NCI-H1105 (cell line): ENCODE results near the gene TANGO2.
A peak's percentile ranks its signal among the peaks of the same experiment; 100 is the strongest.

ENCODE experiments used
- DNase-seq: peaks from one replicate; lab custom pipeline; 2025; lab: John Stamatoyannopoulos, UW

TANGO2 gene

DNA sequence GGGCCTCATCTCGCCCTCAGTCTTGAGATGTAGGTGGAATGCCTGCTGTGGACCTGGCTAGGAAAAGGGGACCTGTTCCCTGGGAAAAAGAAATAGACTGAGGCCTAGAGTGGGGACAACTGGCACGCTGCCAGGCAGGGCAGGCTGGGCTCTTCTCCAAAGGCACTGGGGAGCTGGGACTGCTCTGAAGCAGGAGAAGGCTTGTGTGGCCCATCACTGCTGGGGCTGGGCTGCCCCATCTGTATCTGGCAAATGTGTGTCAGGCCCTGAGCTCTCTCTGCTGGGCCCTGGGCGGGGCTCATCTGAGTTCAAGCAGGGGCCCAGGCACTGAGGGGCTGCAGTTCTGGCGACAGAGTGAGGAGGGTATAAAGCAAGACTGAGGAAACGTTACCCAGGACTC lies 37.2 kb upstream of the TANGO2 start:
- no peak for DNase-seq

GRCh38 chr22:19984201-19984753 lies 36.6 kb upstream of the TANGO2 start:
- no peak for DNase-seq

DNA sequence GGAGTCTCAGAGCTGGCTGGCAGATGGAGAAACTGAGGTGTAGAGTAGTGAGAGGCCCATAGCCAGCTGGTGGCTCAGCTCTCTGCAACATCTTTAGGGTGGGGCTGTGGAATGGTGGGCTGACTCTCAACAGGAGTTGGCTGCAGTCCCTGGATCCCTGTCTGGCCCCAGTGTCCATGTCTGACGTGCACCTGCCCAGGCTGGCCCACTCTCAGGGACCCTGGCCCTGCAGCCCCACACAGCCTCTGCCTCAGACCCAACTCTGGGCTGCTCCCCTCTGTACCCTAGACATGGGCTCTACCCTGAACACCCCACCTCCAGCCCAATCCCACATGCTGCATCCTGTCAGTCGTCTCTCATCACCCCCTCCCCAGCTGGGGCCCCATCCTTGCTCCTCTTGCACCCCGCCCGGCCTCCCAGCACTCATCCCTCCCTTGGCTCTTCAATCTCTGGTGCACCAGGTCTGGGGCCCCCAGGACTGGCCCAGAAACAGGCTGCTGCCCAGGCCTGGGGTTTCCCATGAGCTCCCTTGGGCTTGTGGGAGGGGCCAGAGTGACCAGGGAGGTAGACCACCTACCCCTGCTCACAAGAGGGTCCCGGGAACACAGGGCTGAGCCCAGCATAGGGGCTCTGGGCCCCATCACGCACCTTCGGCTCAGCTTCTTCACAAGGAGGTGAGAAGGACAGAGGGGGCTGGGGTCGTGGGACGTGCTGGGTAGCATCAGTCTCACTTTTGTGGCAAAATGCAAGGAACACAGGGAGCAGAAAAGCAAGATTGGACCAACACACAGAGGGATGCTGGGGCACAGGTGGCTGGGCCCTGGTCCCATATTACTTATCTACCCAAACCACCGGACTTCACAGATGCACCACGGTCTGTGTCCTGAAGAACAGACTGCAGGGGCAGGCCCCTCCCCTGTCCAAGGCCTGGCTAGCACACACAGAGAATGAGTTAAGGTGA lies 35.8 kb upstream of the TANGO2 start:
- DNase-seq, result no peak

- DNase-seq, result no peak
Measured at GRCh38 chr22:19986011-19986409, 34.9 kb upstream of the TANGO2 start.

DNA sequence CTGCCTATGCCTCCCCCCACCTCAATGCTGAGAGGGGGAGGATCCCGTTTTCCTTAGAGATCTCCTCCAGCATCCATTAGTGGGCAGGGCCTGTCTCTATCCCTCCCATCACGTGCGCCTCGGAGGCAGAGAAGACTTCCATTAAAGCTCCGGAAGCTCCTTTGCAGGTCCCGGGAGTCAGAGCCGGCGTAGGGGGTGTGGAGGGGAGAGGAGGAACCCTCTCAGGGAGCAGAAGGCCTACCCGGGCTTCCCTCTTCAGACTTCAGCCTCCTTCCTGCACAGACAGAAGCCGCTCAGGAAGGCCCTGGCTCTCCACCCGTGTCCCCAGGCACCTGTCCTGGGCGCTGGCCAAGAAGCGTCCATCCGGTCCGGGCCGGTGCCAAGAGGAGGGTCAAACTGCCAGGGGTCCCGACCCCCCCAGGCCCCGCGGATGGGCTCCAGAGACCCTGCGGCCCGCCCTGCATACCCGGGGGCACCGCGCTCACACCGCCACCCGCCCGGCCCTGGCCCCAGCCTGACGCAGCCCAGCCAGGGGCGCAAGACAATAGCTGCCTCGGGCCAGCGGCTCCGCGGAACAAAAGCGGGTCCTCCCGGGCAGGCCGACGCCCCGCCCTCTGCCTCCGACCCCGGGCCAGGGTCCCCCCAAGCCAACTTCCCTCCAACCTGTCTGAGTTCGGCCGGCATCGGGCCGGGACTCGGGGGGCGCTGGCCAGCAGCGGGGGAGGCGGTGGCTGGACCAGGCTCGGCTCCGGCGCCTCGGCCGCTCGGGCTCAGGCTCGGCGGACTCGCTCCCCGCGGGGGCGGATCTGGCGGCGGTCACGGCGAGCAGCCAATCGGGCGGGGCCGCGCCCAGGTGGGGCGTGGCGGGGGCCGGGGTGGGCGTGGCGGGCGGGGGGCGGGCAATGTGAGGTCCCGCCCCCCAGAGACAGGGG lies 34.2 kb upstream of the TANGO2 start:
- peak; percentile 62 for DNase-seq

DNA sequence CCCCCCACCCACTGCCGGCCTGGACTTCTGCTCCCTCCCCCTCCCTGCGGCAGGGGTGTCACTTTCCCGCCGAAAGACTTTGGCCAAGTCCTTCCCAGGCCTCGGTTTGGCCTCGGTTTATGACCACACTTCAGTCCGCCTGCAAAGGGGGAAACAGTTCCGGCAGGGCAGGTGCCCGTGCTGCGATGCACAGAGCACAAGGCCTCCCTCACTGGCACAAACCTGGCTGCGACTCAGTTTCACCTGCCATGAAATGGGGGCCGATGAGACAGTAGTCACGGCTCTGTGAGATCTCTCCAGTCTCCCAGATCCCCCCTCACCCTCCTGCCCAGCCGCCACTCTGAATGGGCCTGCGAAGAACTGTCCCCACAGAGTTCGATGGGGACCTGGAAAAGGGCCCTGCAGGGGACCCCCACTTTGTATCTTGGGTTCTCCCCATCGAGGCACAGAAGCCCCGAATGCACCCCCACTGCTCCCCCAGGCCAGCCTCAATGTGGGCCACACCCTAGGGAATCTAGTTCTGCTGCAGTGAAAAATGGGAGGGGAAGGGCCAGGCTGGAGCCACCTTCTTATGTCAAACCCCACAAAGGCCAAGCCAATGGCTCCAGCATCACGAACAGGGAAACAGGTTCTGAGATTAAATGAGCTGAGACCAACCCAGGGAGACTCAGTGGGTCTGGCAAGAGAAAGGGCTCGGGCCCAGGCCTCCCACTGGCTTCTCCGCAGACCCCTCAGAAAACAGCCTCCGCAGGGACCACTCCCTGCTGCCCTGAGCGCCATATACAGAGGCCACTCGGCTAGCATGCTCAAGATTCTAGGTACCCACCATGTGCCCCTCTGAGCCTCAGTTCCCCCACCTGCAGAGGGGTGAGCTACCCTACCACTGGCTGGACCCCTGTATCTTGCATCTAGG lies 33.3 kb upstream of the TANGO2 start:
- no peak for DNase-seq

DNA sequence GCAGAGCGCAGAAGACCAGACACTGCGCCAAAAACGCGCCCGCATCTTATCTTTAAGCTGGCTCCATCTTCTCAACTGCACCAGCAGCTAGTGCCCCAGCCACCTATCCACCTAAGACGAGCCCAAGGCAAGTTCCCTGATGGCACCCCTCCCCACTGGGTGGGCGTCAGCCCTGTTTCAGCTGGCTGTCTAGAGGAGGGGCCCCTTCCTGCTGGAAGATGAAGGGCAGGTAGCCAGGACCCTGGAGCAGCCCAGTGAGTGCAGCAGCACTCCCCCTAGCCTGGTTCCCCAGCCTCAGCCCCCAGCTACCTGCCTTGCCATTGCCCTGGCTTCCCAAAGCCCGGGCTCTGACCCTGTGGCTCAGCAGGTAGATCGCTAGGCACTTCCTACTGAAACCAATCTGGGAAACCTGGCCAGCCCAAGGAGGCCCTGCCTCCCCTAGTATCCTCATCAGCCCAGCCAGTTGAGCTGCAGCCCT lies 32.5 kb upstream of the TANGO2 start:
- no peak for DNase-seq

GRCh38 chr22:19988965-19989724 lies 31.8 kb upstream of the TANGO2 start:
- no peak for DNase-seq

GRCh38 chr22:19989725-19990067 lies 31.2 kb upstream of the TANGO2 start:
- DNase-seq, result no peak

GRCh38 chr22:19990188-19990587 lies 30.7 kb upstream of the TANGO2 start:
- DNase-seq, result no peak

GRCh38 chr22:19990609-19991394 lies 30.1 kb upstream of the TANGO2 start:
- DNase-seq, result no peak

- DNase-seq, result no peak
Measured at GRCh38 chr22:19991395-19991644, 29.6 kb upstream of the TANGO2 start.

DNA sequence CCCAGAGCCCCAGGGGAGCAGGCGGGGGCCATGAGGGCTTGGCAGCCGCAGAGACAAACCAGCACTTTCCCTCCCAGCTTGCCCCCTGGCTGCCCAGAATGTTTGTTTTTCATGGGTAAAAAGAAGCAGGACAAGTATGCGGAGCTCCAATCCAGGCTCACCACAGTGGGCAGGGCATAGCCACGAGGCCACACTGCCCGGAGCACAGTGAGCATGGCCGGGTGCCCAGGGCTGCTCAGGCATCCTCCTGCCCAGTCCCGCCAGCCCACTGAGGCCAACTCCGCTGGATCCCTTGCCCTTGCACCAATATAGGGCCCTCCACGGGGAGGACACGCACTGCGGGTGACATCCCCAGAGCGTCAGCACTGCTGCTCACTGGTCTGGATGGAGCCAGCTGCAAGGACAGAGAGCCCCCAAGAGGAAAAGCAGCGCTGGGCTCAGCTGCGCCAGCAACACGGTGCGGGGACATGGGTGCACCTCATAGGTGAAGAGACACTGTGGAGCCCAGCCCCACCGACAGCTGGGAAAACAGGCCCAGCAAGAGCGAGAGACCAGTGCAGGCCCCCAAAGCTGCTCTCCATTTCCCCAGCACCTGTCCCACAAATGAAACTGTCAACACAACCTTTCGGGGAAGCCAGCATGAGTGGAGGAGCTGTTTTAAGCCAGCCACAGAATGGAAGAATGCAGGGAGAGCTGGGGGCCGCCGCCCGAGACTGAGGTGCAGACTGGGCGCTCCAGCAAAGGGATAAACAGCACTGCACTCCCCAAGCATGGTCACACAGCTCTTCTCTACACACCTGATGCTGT lies 29.1 kb upstream of the TANGO2 start:
- no peak for DNase-seq

- DNase-seq, result no peak
Measured at GRCh38 chr22:19992481-19992911, 28.4 kb upstream of the TANGO2 start.

DNA sequence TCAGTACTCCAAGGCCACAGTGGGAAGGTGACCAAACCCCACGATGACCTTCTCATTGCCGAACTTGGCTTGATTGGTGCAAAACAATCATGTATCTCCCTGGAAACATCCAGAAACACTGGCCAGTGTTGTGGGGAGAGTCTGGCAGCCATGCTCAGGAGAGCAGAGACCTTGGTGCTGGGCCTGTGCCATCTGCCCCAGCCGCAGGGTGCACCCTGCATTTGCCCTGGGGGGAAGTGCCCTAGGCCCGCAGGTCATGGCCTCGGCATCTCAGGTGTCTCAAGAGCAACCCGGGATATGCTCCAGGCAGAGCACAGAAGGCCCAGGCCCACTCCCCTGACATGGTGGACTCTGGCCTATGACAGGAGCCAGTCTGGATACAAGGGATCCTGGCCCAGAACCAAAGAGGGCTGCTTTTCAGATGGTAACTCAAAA lies 28.0 kb upstream of the TANGO2 start:
- DNase-seq, result no peak

DNA sequence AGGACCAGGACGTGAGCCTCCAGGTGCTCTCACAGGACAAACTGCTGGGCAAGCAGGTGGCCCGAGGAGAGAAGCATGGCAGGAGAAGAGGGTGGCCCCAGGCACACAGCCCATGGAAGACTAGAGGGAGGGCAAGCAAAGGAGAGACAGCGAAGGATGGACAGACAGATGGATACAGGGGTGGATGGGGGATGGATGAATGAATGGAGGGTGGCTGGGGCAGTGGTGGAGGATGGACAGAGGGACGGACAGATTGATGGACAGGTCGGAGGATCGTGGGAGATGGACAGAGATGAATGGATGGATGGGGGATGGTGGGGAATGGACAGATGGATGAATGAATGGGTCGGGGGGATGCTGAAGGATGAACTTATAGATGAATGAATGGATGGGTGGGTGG lies 27.0 kb upstream of the TANGO2 start:
- no peak for DNase-seq

- DNase-seq, result no peak
Measured at GRCh38 chr22:19994851-19995610, 25.9 kb upstream of the TANGO2 start.

DNA sequence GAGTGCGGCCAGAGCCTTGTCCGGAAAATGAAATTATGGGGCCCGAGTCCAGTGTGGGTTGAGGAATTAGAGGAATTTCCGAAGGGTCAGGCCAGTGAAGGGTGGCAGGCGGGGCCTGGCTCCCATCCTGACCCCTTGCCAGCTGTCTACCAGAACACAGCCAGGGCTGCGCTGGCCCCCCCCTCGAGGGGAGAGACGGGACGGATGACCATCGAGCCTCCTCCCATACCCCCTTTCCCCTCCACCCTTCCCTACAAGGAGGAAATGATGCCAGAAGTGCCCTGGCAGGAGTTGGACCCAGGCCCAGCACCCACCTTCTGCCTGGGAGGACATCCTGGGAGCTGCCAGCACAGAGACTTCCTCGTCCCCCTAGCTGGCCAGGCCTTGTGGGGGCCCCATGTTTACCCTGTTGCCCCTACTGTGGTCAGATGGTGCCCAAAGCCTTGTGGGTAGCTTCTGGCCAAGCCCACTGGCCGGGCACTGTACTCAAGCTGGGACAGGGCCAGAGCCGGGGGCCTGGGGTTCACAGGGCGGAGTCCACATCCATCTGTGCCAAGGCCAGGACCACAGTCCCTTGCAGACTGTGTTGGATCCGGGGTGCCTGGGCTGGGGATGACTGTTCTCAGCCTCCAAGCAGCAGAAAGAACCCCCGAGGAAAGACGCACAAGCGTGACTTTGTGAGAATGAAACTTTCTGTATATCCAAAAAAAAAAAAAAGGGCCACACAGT lies 25.1 kb upstream of the TANGO2 start:
- DNase-seq, result no peak
